ENCODE data around the gene LNPEP.

GRCh38 chr5:97009921-97010320, 74.0 kb downstream of the LNPEP start:
- TF ChIP-seq TAF1 (conservative IDR thresholded peaks at IDR 0.05), result no peak
- TF ChIP-seq ZBTB33 (IDR thresholded peaks at IDR 0.05), result no peak
- TF ChIP-seq CTCF (IDR thresholded peaks at IDR 0.05; ENCODE audit: low read depth, low read length, missing input control), result no peak
- no peak for TF ChIP-seq RXRA (IDR thresholded peaks at IDR 0.05)
- no peak for TF ChIP-seq SP1 (IDR thresholded peaks at IDR 0.05)
- TF ChIP-seq, protein P1, sequence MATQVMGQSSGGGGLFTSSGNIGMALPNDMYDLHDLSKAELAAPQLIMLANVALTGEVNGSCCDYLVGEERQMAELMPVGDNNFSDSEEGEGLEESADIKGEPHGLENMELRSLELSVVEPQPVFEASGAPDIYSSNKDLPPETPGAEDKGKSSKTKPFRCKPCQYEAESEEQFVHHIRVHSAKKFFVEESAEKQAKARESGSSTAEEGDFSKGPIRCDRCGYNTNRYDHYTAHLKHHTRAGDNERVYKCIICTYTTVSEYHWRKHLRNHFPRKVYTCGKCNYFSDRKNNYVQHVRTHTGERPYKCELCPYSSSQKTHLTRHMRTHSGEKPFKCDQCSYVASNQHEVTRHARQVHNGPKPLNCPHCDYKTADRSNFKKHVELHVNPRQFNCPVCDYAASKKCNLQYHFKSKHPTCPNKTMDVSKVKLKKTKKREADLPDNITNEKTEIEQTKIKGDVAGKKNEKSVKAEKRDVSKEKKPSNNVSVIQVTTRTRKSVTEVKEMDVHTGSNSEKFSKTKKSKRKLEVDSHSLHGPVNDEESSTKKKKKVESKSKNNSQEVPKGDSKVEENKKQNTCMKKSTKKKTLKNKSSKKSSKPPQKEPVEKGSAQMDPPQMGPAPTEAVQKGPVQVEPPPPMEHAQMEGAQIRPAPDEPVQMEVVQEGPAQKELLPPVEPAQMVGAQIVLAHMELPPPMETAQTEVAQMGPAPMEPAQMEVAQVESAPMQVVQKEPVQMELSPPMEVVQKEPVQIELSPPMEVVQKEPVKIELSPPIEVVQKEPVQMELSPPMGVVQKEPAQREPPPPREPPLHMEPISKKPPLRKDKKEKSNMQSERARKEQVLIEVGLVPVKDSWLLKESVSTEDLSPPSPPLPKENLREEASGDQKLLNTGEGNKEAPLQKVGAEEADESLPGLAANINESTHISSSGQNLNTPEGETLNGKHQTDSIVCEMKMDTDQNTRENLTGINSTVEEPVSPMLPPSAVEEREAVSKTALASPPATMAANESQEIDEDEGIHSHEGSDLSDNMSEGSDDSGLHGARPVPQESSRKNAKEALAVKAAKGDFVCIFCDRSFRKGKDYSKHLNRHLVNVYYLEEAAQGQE (IDR thresholded peaks at IDR 0.05), result no peak
- TF ChIP-seq, protein P2, sequence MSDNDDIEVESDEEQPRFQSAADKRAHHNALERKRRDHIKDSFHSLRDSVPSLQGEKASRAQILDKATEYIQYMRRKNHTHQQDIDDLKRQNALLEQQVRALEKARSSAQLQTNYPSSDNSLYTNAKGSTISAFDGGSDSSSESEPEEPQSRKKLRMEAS (IDR thresholded peaks at IDR 0.05), result no peak
- no peak for TF ChIP-seq FOXA2 (IDR thresholded peaks at IDR 0.05)

All from liver (tissue), 3 donors.